Measurements from ENCODE around the gene TRAF2. TPM values are rescaled to one million over a fixed set of nuclear protein-coding genes. Genes with fewer than 3 reads are reported as not detected.

Gene TRAF2
- total RNA-seq, 1 donor: 6.2 TPM

DNA sequence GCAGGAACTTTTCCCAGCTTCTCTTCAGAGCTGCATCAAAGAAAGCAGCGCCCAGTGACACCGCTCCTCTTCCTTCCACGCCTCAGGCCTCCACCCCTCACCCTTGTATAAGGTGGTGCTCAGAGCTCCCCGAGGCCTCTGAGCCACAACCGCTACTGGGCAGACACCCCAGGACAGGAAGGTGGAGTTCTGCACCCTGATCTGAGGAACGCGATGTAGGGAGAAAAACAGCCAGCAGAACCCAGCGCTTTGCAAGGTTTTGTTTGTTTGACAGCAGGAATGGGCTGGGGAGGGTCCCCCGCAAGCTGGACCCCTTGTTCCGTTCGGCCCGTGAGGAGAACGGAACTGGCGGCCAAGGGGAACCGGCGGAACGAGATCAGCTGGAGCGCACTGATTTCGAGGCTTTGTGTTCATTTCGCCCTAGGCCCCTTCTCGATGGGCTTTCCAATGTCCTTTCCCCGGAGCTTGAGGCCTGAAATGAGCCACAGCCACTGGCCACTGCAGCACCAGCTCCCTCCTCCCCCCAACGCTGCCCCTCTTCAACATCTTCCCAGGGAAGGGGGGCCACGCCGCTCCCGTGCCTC is 24.4 kb upstream of the TRAF2 start:
- H3K79me2 ChIP-seq (ENCODE audit: insufficient read depth, low read length): peaks cover 30% of the 10 kb centered on the region
- no peak for TF ChIP-seq CTCF (IDR thresholded peaks at IDR 0.05; ENCODE audit: extremely low read depth, low read depth, low read length)
- H3K4me2 ChIP-seq (ENCODE audit: insufficient read depth, low read length): no peak overlapping the region
- H3K36me3 ChIP-seq (ENCODE audit: insufficient read depth, low read length): peaks cover 29% of the 10 kb centered on the region
- DNase-seq (ENCODE audit: insufficient read length, low spot score, missing footprints): peak; percentile 47
- no peak overlapping the region for H3K4me3 ChIP-seq (ENCODE audit: insufficient read depth, low read length)
- H2AFZ ChIP-seq (ENCODE audit: low read length): no peak overlapping the region
- no peak overlapping the region for H3K27ac ChIP-seq (ENCODE audit: low read depth, low read length)
- H4K20me1 ChIP-seq (ENCODE audit: insufficient read depth, low read length): peaks cover 20% of the 10 kb centered on the region
- H3K9me3 ChIP-seq (ENCODE audit: low read depth, low read length): no peaks in the 10 kb centered on the region
- peaks cover 15% of the 10 kb centered on the region for H3K4me1 ChIP-seq (ENCODE audit: insufficient read depth, low read length)
- no peaks in the 10 kb centered on the region for H3K27me3 ChIP-seq (ENCODE audit: insufficient read depth, low read length)

- Histone ChIP-seq H3K36me3 (ENCODE audit: insufficient read depth, low read length) (peaks cover 29% of the 10 kb centered on the region), H3K4me1 (ENCODE audit: insufficient read depth, low read length) (peaks cover 15% of the 10 kb centered on the region), H4K20me1 (ENCODE audit: insufficient read depth, low read length) (peaks cover 16% of the 10 kb centered on the region), H3K4me2 (ENCODE audit: insufficient read depth, low read length) (no peak overlapping the region), H3K9me3 (ENCODE audit: low read depth, low read length) (no peaks in the 10 kb centered on the region), H3K27ac (ENCODE audit: low read depth, low read length) (no peak overlapping the region), H3K79me2 (ENCODE audit: insufficient read depth, low read length) (peaks cover 30% of the 10 kb centered on the region), H3K27me3 (ENCODE audit: insufficient read depth, low read length) (no peaks in the 10 kb centered on the region), H3K4me3 (ENCODE audit: insufficient read depth, low read length) (no peak overlapping the region), H2AFZ (ENCODE audit: low read length) (no peak overlapping the region)
- peak; percentile 78 for DNase-seq (ENCODE audit: insufficient read length, low spot score, missing footprints)
- no peak for TF ChIP-seq CTCF (IDR thresholded peaks at IDR 0.05; ENCODE audit: extremely low read depth, low read depth, low read length)
Observed at GRCh38 chr9:136862849-136863622, 23.3 kb upstream of the TRAF2 start.

- H3K36me3 ChIP-seq (ENCODE audit: insufficient read depth, low read length): peaks cover 29% of the 10 kb centered on the region
- H3K79me2 ChIP-seq (ENCODE audit: insufficient read depth, low read length): peaks cover 30% of the 10 kb centered on the region
- no peak overlapping the region for H3K4me3 ChIP-seq (ENCODE audit: insufficient read depth, low read length)
- no peaks in the 10 kb centered on the region for H3K9me3 ChIP-seq (ENCODE audit: low read depth, low read length)
- no peaks in the 10 kb centered on the region for H3K27me3 ChIP-seq (ENCODE audit: insufficient read depth, low read length)
- peak overlapping the region; percentile 8 for H3K27ac ChIP-seq (ENCODE audit: low read depth, low read length)
- peak; percentile 65 for DNase-seq (ENCODE audit: insufficient read length, low spot score, missing footprints)
- no peak overlapping the region for H3K4me2 ChIP-seq (ENCODE audit: insufficient read depth, low read length)
- H2AFZ ChIP-seq (ENCODE audit: low read length): no peak overlapping the region
- no peak for TF ChIP-seq CTCF (IDR thresholded peaks at IDR 0.05; ENCODE audit: extremely low read depth, low read depth, low read length)
- H3K4me1 ChIP-seq (ENCODE audit: insufficient read depth, low read length): peaks cover 15% of the 10 kb centered on the region
- peaks cover 16% of the 10 kb centered on the region for H4K20me1 ChIP-seq (ENCODE audit: insufficient read depth, low read length)
Observed at GRCh38 chr9:136863623-136864273, 22.6 kb upstream of the TRAF2 start.
